Activated B cell treated with CpG ODN at 0.5 μM for 24 hours (primary cell): ENCODE measurements around the gene MT1B. TPM values are rescaled to one million over a fixed set of nuclear protein-coding genes. Genes with fewer than 3 reads are reported as not detected.

Experiments
- ATAC-seq: fragments of 200-7000 bp; cut with Tn5 transposase; one replicate; pipeline ENCODE4 v1.10.0; 2021; ENCODE audit warnings: low read depth, mild to moderate bottlenecking, moderate library complexity
- CTCF ChIA-PET: fragments of 350-600 bp; sonication (Branson Sonifier 250); formaldehyde crosslinking; loops from one replicate; lab custom pipeline; 2021; ENCODE audit warnings: antibody characterized with exemption; lab: Charles Lee
- POLR2A ChIA-PET: fragments of 350-600 bp; sonication (Branson Sonifier 250); formaldehyde crosslinking; loops from one replicate; lab custom pipeline; 2021; ENCODE audit warnings: antibody characterized with exemption; lab: Charles Lee
- DNase-seq: peaks from one replicate; pipeline ENCODE4 v3.0.0; 2022
- H3K27ac Mint-ChIP-seq: one replicate; pipeline ENCODE4 v1.8.0; 2020; ENCODE audit warnings: mixed read lengths
- H3K27me3 Mint-ChIP-seq: one replicate; pipeline ENCODE4 v1.8.0; 2021; ENCODE audit warnings: mixed read lengths
- H3K36me3 Mint-ChIP-seq: one replicate; pipeline ENCODE4 v1.8.0; 2021; ENCODE audit warnings: low read depth, mixed read lengths
- H3K4me1 Mint-ChIP-seq: one replicate; pipeline ENCODE4 v1.8.0; 2021; ENCODE audit warnings: mixed read lengths
- H3K4me3 Mint-ChIP-seq: one replicate; pipeline ENCODE4 v1.8.0; 2020; ENCODE audit warnings: mild to moderate bottlenecking, mixed read lengths
- H3K9me3 Mint-ChIP-seq: one replicate; pipeline ENCODE4 v1.8.0; 2020; ENCODE audit warnings: mixed read lengths
- CTCF ChIP-seq: fragments of 200-600 bp; IDR thresholded peaks from one replicate; pipeline ENCODE4 v1.8.0; 2022; ENCODE audit warnings: antibody characterized with exemption, mild to moderate bottlenecking
- intact Hi-C: fragments of 100-400 bp; cut with micrococcal nuclease; formaldehyde crosslinking; loops from one replicate; pipeline ENCODE4 v1.15.1; 2024
- total RNA-seq: library from RNA; stranded (reverse); gene quantifications from 2 replicates; pipeline ENCODE4 v1.2.3, GENCODE V29; 2022

Gene MT1B
- total RNA-seq, 1 donor from 2014 or later: not detected

- no peak for DNase-seq
- ChIA-PET CTCF (no interaction called here), POLR2A (no interaction called here)
- H3K4me1 Mint-ChIP-seq: no peaks in the 10 kb centered on the region
- H3K27me3 Mint-ChIP-seq: peaks cover 12% of the 10 kb centered on the region
- no peak overlapping the region for H3K27ac Mint-ChIP-seq
- intact Hi-C loops: no loop called here
- no peaks in the 10 kb centered on the region for H3K36me3 Mint-ChIP-seq
- H3K9me3 Mint-ChIP-seq: peaks cover 3% of the 10 kb centered on the region
- no peak for TF ChIP-seq CTCF
- ATAC-seq: no peak
- no peak overlapping the region for H3K4me3 Mint-ChIP-seq
These were observed 38.9 kb downstream of the MT1B start for GRCh38 chr16:56690420-56691122.

- ChIA-PET POLR2A (no interaction called here), CTCF (no interaction called here)
- Mint-ChIP-seq H3K27ac (no peak overlapping the region), H3K4me1 (no peaks in the 10 kb centered on the region), H3K36me3 (no peaks in the 10 kb centered on the region), H3K27me3 (peaks cover 8% of the 10 kb centered on the region), H3K4me3 (no peak overlapping the region), H3K9me3 (peaks cover 3% of the 10 kb centered on the region)
- no peak for TF ChIP-seq CTCF
- intact Hi-C loops: no loop called here
- ATAC-seq (no peak), DNase-seq (no peak)
These were observed 40.2 kb downstream of the MT1B start for GRCh38 chr16:56691885-56692284.

- intact Hi-C loops: no loop called here
- Mint-ChIP-seq H3K9me3 (peaks cover 2% of the 10 kb centered on the region), H3K27me3 (peaks cover 4% of the 10 kb centered on the region), H3K36me3 (no peaks in the 10 kb centered on the region), H3K4me1 (no peaks in the 10 kb centered on the region), H3K27ac (no peak overlapping the region), H3K4me3 (no peak overlapping the region)
- CTCF ChIA-PET: no interaction called here
- no peak for TF ChIP-seq CTCF
- no peak for ATAC-seq
- DNase-seq: no peak
- POLR2A ChIA-PET: no interaction called here
These were observed 43.6 kb downstream of the MT1B start for GRCh38 chr16:56695246-56695645.

GRCh38 chr16:56697456-56698155, 45.9 kb downstream of the MT1B start:
- CTCF ChIA-PET: interaction anchor here (1.7 kb wide), 1 partner anchor 22 kb away, joined by 4 read pairs; no protein-coding TSS in a partner anchor
- H3K36me3 Mint-ChIP-seq: no peaks in the 10 kb centered on the region

More at GRCh38 chr16:56697456-56698155, 45.9 kb downstream of the MT1B start:
- no peak for ATAC-seq
- no peak for TF ChIP-seq CTCF
- intact Hi-C loops: no loop called here
- POLR2A ChIA-PET: no interaction called here
- H3K4me1 Mint-ChIP-seq: peaks cover 8% of the 10 kb centered on the region
- H3K27ac Mint-ChIP-seq: no peak overlapping the region
- H3K9me3 Mint-ChIP-seq: no peaks in the 10 kb centered on the region
- no peak overlapping the region for H3K4me3 Mint-ChIP-seq
- no peaks in the 10 kb centered on the region for H3K27me3 Mint-ChIP-seq
- no peak for DNase-seq
